Naive B cell (primary cell): ENCODE data around the gene KRTAP12-4. TPM values are rescaled to one million over a fixed set of nuclear protein-coding genes. Genes with fewer than 3 reads are reported as not detected.
"Not testable (repeated sequence)": the region's sequence is repeated elsewhere in the genome, so short reads cannot be mapped to it uniquely, and the experiment has no call there.

Source experiments
- ATAC-seq, 2 donors: fragments of 150-1000 bp; cut with Tn5 transposase; 2 replicates each; pipeline ENCODE4 v1.10.0; 2021; ENCODE audit warnings: low read depth in 2 of 2, mild to moderate bottlenecking in 2 of 2, moderate library complexity in 2 of 2
- DNase-seq: peaks from one replicate; pipeline ENCODE4 v3.0.0; 2022
- H3K27ac Mint-ChIP-seq, 6 donors: one replicate each; pipeline ENCODE4 v1.8.0; 2020 to 2022; ENCODE audit warnings: mild to moderate bottlenecking in 6 of 6, mixed read lengths in 6 of 6, moderate library complexity in 5 of 6, inconsistent platforms in 2 of 6
- H3K27me3 Mint-ChIP-seq, 3 donors: one replicate each; pipeline ENCODE4 v1.8.0; 2021 to 2022; ENCODE audit warnings: mixed read lengths in 3 of 3, mild to moderate bottlenecking in 1 of 3
- H3K36me3 Mint-ChIP-seq, 2 donors: one replicate each; pipeline ENCODE4 v1.8.0; 2020 to 2022; ENCODE audit warnings: mixed read lengths in 2 of 2, inconsistent platforms in 1 of 2, mild to moderate bottlenecking in 1 of 2
- H3K4me1 Mint-ChIP-seq, 3 donors: one replicate each; pipeline ENCODE4 v1.8.0; 2020 to 2022; ENCODE audit warnings: mixed read lengths in 3 of 3, inconsistent platforms in 1 of 3, mild to moderate bottlenecking in 1 of 3, moderate library complexity in 1 of 3
- H3K4me3 Mint-ChIP-seq, 8 donors: one replicate each; pipeline ENCODE4 v1.8.0; 2020 to 2022; ENCODE audit warnings: mild to moderate bottlenecking in 8 of 8, mixed read lengths in 8 of 8, moderate library complexity in 8 of 8, inconsistent platforms in 2 of 8
- H3K9me3 Mint-ChIP-seq, 7 donors: one replicate each; pipeline ENCODE4 v1.8.0; 2020 to 2022; ENCODE audit warnings: mixed read lengths in 7 of 7, mild to moderate bottlenecking in 5 of 7, inconsistent platforms in 2 of 7, moderate library complexity in 1 of 7
- polyA plus RNA-seq, 6 donors: library from polyadenylated mRNA; unstranded; fragments of 300-500 nt; fragmentation: Illumina TruSeq; gene quantifications; one replicate each; pipeline ENCODE4 v1.2.3, GENCODE V29; 2021; ENCODE audit warnings: low read depth in 6 of 6

The KRTAP12-4 gene
- polyA plus RNA-seq, 6 donors from 2014 or later = not detected

- peaks cover 17 to 37% of the 10 kb centered on the region in 2 donors for H3K36me3 Mint-ChIP-seq
- ATAC-seq (no peak), DNase-seq (no peak)
- H3K27ac Mint-ChIP-seq = no peak overlapping the region
- H3K4me3 Mint-ChIP-seq = no peak overlapping the region
- peaks cover 4 to 31% (median 28%) of the 10 kb centered on the region in 3 donors for H3K27me3 Mint-ChIP-seq
- H3K4me1 Mint-ChIP-seq = peaks cover 13 to 18% (median 15%) of the 10 kb centered on the region in 3 donors
- peaks cover 16 to 43% (median 31%) of the 10 kb centered on the region in 7 donors for H3K9me3 Mint-ChIP-seq
Measured at GRCh38 chr21:44614961-44615391, 39.5 kb downstream of the KRTAP12-4 start.

GRCh38 chr21:44614161-44614631 is 40.3 kb downstream of the KRTAP12-4 start:
- no peak overlapping the region for H3K4me3 Mint-ChIP-seq

DNA sequence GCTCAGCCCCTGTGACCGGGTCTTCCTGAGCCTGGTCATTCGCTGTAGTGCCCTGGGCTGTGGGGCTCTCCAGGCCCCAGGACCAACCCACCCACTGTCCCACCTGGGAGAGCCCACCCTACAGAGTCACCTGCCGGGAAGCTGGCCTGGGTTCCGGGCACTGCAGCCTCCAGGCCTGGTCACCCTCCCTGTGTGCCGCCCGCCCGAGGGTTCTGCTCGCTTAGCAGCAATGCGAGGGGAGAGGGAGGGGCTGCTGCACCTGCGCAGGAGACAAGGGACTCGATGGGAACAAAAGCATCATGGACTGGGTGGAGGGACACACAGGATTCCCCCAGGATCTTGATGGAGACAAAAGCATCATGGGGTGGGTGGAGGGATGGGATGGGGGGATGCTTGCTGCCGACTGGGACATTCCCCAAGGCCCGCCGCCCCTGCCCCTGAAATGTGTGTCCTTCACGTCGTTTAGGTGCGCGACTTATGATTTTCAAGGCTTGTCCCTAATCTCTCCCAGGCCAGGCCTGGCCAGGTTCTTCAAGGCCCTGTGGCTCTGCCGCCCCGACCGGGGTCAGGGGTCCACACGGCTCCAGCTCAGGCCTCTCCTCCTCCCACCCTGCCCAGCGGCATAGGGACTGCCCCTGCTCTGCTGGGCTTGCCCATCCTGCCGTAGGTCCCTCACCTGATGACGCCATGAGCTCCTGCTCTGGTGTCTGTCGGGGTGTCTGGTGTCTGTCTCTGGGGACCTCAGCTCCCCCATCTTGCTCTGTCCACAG is 40.9 kb downstream of the KRTAP12-4 start:
- H3K4me1 Mint-ChIP-seq = peaks cover 5 to 7% (median 6%) of the 10 kb centered on the region in 3 donors
- H3K27me3 Mint-ChIP-seq = peaks cover 11 to 38% (median 28%) of the 10 kb centered on the region in 3 donors
- no peak for ATAC-seq
- H3K36me3 Mint-ChIP-seq = peaks cover 15 to 37% of the 10 kb centered on the region in 2 donors
- no peak overlapping the region for H3K4me3 Mint-ChIP-seq
- no peak overlapping the region for H3K27ac Mint-ChIP-seq
- no peak for DNase-seq
- peaks cover 21 to 42% (median 31%) of the 10 kb centered on the region in 7 donors for H3K9me3 Mint-ChIP-seq

More at GRCh38 chr21:44614161-44614631, 40.3 kb downstream of the KRTAP12-4 start:
- H3K4me1 Mint-ChIP-seq = peaks cover 11 to 13% (median 12%) of the 10 kb centered on the region in 3 donors
- DNase-seq (no peak), ATAC-seq (no peak)
- H3K36me3 Mint-ChIP-seq = peaks cover 12 to 37% of the 10 kb centered on the region in 2 donors
- H3K9me3 Mint-ChIP-seq = peaks cover 16 to 43% (median 31%) of the 10 kb centered on the region in 7 donors
- H3K27ac Mint-ChIP-seq = peak overlapping the region in 1 of 6 donors; percentile 42
- H3K27me3 Mint-ChIP-seq = peaks cover 11 to 35% (median 28%) of the 10 kb centered on the region in 3 donors

DNA sequence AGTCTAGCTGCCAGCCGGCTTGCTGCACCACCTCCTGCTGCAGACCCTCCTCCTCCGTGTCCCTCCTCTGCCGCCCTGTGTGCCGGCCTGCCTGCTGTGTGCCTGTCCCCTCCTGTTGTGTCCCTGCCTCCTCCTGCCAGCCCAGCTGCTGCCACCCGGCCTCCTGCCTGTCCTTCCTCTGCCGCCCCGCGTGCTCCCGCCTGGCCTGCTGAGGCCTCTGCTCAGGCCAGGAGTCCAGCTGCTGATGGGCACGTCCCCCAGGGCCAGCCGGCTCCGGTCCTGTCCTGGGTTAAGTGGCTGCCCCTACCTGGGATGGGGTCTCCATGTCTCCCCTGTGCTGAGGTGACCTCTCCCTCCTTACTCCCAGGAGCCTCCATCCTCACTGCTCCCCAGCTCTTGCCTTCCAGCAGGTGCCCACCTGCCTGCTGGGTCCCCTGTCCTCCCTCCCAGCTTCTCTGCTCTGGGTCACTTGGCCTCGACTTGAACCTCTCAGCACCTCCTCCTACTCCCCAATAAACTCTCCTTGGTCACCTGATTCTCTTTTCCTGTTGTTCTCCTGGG is 41.7 kb downstream of the KRTAP12-4 start:
- Mint-ChIP-seq H3K4me1 (peaks cover 0 to 4% (median 0%) of the 10 kb centered on the region in 3 donors), H3K27ac (peak overlapping the region in 2 of 6 donors; percentile 14 to 42), H3K4me3 (no peak overlapping the region), H3K9me3 (peaks cover 21 to 46% (median 36%) of the 10 kb centered on the region in 7 donors), H3K27me3 (peaks cover 11 to 41% (median 30%) of the 10 kb centered on the region in 3 donors), H3K36me3 (peaks cover 15 to 37% of the 10 kb centered on the region in 2 donors)
- DNase-seq = no peak
- no peak for ATAC-seq

GRCh38 chr21:44612029-44612486 is 42.4 kb downstream of the KRTAP12-4 start, which contains the start of gene KRTAP10-8:
Gene KRTAP10-8, plus strand, starts transcription at chr21:44612079. Its CDS starts 22 bp downstream, at chr21:44612101.
- Mint-ChIP-seq H3K27me3 (peaks cover 11 to 42% (median 35%) of the 10 kb centered on the region in 3 donors), H3K36me3 (peaks cover 15 to 37% of the 10 kb centered on the region in 2 donors), H3K27ac (peak within 1 kb of the TSS in 2 of 6 donors; percentile 14 to 42), H3K9me3 (peaks cover 21 to 46% (median 43%) of the 10 kb centered on the region in 7 donors), H3K4me3 (peak within 1 kb of the TSS in 1 of 8 donors; percentile 44), H3K4me1 (peaks cover 0 to 4% (median 0%) of the 10 kb centered on the region in 3 donors)
- DNase-seq (no peak), ATAC-seq (no peak)

DNA sequence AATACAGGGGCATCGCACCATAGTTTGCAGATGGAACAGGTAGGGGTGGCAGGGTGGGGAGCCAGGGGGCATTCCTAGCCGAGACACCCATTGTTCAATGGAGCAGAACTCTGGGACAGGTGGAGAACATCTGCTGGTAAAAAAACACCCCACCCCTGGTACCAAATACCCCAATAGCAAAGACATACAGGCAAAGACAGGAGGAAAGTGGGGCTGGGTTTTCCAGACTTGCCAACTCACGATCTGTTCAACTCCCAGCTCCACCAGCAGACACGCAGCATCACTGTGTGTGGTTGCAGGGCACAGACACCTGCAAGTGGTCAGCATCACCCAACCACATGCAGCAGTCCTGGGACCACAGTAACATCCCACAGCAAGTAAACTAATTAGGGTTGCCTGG is 42.9 kb downstream of the KRTAP12-4 start:
- ATAC-seq (no peak), DNase-seq (no peak)
- H3K9me3 Mint-ChIP-seq = peaks cover 22 to 48% (median 46%) of the 10 kb centered on the region in 7 donors
- H3K27ac Mint-ChIP-seq = no peak overlapping the region
- no peak overlapping the region for H3K4me3 Mint-ChIP-seq
- H3K4me1 Mint-ChIP-seq = peaks cover 0 to 4% (median 0%) of the 10 kb centered on the region in 3 donors
- H3K36me3 Mint-ChIP-seq = peaks cover 17 to 37% of the 10 kb centered on the region in 2 donors
- H3K27me3 Mint-ChIP-seq = peaks cover 13 to 39% (median 33%) of the 10 kb centered on the region in 3 donors

DNA sequence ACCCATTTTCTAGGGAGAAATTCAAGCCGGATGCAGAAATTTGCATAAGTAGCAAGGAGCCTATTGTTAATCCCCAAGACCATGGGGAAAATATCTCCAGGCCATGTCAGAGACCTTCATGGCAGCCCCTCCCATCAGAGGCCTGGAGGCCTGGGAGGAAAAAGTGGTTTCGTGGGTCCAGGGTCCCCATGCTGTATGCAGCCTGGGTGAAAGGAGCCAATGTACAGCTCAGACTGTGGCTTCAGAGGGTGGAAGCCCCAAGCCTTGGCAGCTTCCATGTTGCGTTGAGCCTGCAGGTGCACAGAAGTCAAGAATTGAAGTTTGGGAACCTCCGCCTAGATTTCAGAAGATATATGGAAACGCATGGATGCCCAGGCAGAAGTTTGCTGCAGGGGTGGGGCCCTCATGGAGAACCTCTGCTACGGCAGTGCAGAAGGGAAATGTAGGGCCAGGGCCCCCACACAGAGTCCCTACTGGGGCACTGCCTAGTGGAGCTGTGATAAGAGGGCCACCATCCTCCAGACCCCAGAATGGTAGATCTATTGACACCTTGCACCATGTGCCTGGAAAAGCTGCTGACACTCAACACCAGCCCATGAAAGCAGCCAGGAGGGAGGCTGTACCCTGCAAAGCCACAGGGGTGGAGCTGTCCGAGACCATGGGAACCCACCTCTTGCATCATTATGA is 44.2 kb downstream of the KRTAP12-4 start:
- peaks cover 21 to 44% (median 33%) of the 10 kb centered on the region in 3 donors for H3K27me3 Mint-ChIP-seq
- H3K9me3 Mint-ChIP-seq = peaks cover 23 to 61% (median 51%) of the 10 kb centered on the region in 7 donors
- H3K4me1 Mint-ChIP-seq, ATAC-seq, H3K27ac Mint-ChIP-seq, H3K4me3 Mint-ChIP-seq, DNase-seq: not testable (repeated sequence)
- peaks cover 20 to 37% of the 10 kb centered on the region in 2 donors for H3K36me3 Mint-ChIP-seq

- Mint-ChIP-seq H3K4me1 (peaks cover 0 to 4% (median 0%) of the 10 kb centered on the region in 3 donors), H3K9me3 (peaks cover 23 to 70% (median 51%) of the 10 kb centered on the region in 7 donors), H3K4me3 (peak overlapping the region in 1 of 8 donors; percentile 26)
Measured at GRCh38 chr21:44609193-44609592, 45.3 kb downstream of the KRTAP12-4 start.

DNA sequence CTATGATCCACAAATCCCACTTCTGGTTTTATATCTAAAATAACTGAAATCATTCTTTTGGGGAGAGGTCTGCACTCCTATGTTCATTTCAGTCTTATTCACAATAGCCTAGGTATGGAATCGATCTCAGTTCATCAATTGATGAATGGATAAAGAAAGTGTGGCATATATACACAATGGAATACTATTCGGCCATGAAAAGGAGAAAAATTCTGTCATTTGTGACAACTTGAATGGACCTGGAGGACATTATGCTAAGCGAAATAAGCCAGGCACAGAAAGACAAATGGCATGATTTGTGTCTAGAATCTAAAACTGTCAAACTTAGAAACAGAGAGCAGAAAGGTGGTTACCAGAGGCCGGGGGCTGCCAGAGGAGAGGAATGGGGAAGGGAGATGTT is 48.0 kb downstream of the KRTAP12-4 start:
- H3K27ac Mint-ChIP-seq = no peak overlapping the region
- no peaks in the 10 kb centered on the region for H3K4me1 Mint-ChIP-seq
- DNase-seq = no peak
- ATAC-seq = no peak
- H3K9me3 Mint-ChIP-seq = peaks cover 21 to 74% (median 39%) of the 10 kb centered on the region in 7 donors
- no peak overlapping the region for H3K4me3 Mint-ChIP-seq
- H3K27me3 Mint-ChIP-seq = peaks cover 32 to 58% (median 33%) of the 10 kb centered on the region in 3 donors
- H3K36me3 Mint-ChIP-seq = peaks cover 20 to 27% of the 10 kb centered on the region in 2 donors

More at GRCh38 chr21:44609193-44609592, 45.3 kb downstream of the KRTAP12-4 start:
- DNase-seq = no peak
- ATAC-seq = no peak
- peaks cover 27 to 47% (median 37%) of the 10 kb centered on the region in 3 donors for H3K27me3 Mint-ChIP-seq
- H3K36me3 Mint-ChIP-seq = peaks cover 20 to 37% of the 10 kb centered on the region in 2 donors
- peak overlapping the region in 1 of 6 donors; percentile 64 for H3K27ac Mint-ChIP-seq

Other genes starting within 250 kb of the KRTAP12-4 start
- 1 to 10 TPM in 1 of 6 donors, under 1 TPM in 5; 0.12 to 2.0 (median 0.64) TPM for gene LRRC3, start 199.1 kb downstream of the KRTAP12-4 start, polyA plus RNA-seq
- gene KRTAP10-1, start 114.5 kb downstream of the KRTAP12-4 start, polyA plus RNA-seq = not detected
- not detected for gene KRTAP10-2, start 103.2 kb downstream of the KRTAP12-4 start, polyA plus RNA-seq
- gene KRTAP10-3, start 95.9 kb downstream of the KRTAP12-4 start, polyA plus RNA-seq = not detected
- not detected for gene KRTAP10-4, start 80.9 kb downstream of the KRTAP12-4 start, polyA plus RNA-seq
- not detected for gene KRTAP10-5, start 74.1 kb downstream of the KRTAP12-4 start, polyA plus RNA-seq
- not detected for gene KRTAP10-6, start 62.2 kb downstream of the KRTAP12-4 start, polyA plus RNA-seq
- not detected for gene KRTAP10-7, start 54.1 kb downstream of the KRTAP12-4 start, polyA plus RNA-seq
- gene KRTAP10-8, start 42.6 kb downstream of the KRTAP12-4 start, polyA plus RNA-seq = not detected
- gene KRTAP10-9, start 27.6 kb downstream of the KRTAP12-4 start, polyA plus RNA-seq = not detected
- not detected for gene KRTAP10-10, start 17.3 kb downstream of the KRTAP12-4 start, polyA plus RNA-seq
- gene KRTAP10-11, start 8.2 kb downstream of the KRTAP12-4 start, polyA plus RNA-seq = not detected
- not detected for gene KRTAP12-3, start 3.3 kb upstream of the KRTAP12-4 start, polyA plus RNA-seq
- not detected for gene KRTAP12-2, start 12.3 kb upstream of the KRTAP12-4 start, polyA plus RNA-seq
- not detected for gene KRTAP12-1, start 27.5 kb upstream of the KRTAP12-4 start, polyA plus RNA-seq
- not detected for gene KRTAP10-12, start 42.5 kb upstream of the KRTAP12-4 start, polyA plus RNA-seq
- gene TSPEAR, start 56.9 kb upstream of the KRTAP12-4 start, polyA plus RNA-seq = not detected
- 10 to 100 TPM; 53.8 to 72.5 (median 59.5) TPM for gene UBE2G2, start 147.2 kb upstream of the KRTAP12-4 start, polyA plus RNA-seq
- 100 to 1,000 TPM in 1 of 6 donors, 10 to 100 TPM in 5; 71.2 to 100 (median 79.5) TPM for gene SUMO3, start 163.4 kb upstream of the KRTAP12-4 start, polyA plus RNA-seq
- 10 to 100 TPM; 28.1 to 43.5 (median 36.1) TPM for gene PTTG1IP, start 219.0 kb upstream of the KRTAP12-4 start, polyA plus RNA-seq